GM12878 (cell line): ENCODE results near the gene DIS3L. TPM values are rescaled to one million over a fixed set of nuclear protein-coding genes. Genes with fewer than 3 reads are reported as not detected.

Experiments used
- ATAC-seq: fragments of 200-7000 bp; cut with Tn5 transposase; 3 replicates; pipeline ENCODE4 v1.9.1; 2020; ENCODE audit warnings: mild to moderate bottlenecking, moderate library complexity
- BruUV-seq: library from RNA; stranded (reverse); fragments of 400-500 nt; replicated peaks from 2 replicates; lab custom pipeline; 2021; lab: Mats Ljungman, UMichigan
- CTCF ChIA-PET: fragments of 300-600 bp; sonication (Branson Sonifier 250); formaldehyde crosslinking; extraction: SDS; loops from one replicate; lab custom pipeline; 2021; ENCODE audit warnings: inconsistent platforms; lab: Yijun Ruan, JAX
- POLR2A ChIA-PET: fragments of 350-600 bp; formaldehyde crosslinking; extraction: SDS; loops from one replicate; lab custom pipeline; 2021; ENCODE audit warnings: inconsistent platforms; lab: Charles Lee
- RAD21 ChIA-PET: fragments of 300-600 bp; sonication (Branson Sonifier 250); formaldehyde crosslinking; loops from one replicate; lab custom pipeline; 2023; ENCODE audit warnings: antibody characterized with exemption; ENCODE audit not compliant: unreplicated experiment; lab: Charles Lee
- SMC1A ChIA-PET: fragments of 300-600 bp; sonication (Branson Sonifier 250); formaldehyde crosslinking; loops from one replicate; lab custom pipeline; 2023; ENCODE audit not compliant: unreplicated experiment, uncharacterized antibody; lab: Charles Lee
- DNase-seq: peaks from one replicate; pipeline ENCODE4 v3.0.0-alpha.2; 2011; ENCODE audit warnings: low read depth, low spot score
- FAIRE-seq: peaks from 3 replicates; lab custom pipeline; 2011; peaks lifted over from hg19 to GRCh38; lab: Jason Lieb, UNC
- H2AFZ ChIP-seq: 2 replicates; pipeline ENCODE4 v1.6.0; 2011; ENCODE audit warnings: low read depth, low read length, control low read depth; ENCODE audit not compliant: control insufficient read depth
- H3K27ac ChIP-seq: 2 replicates; pipeline ENCODE4 v1.5.1; 2011; ENCODE audit warnings: control low read depth; ENCODE audit not compliant: control insufficient read depth, insufficient read depth
- H3K27me3 ChIP-seq, 2 experiments: replicated peaks in 1 of 2; 2 replicates each; pipeline versions ENCODE4 v1.6.0 to v1.6.1; 2011; ENCODE audit warnings: low read length in 1 of 2; ENCODE audit not compliant: control insufficient read depth in 2 of 2, insufficient read depth in 2 of 2
- H3K36me3 ChIP-seq, 2 experiments: 2 replicates each; pipeline ENCODE4 v1.5.1; 2011; ENCODE audit warnings: low read length in 1 of 2; ENCODE audit not compliant: control insufficient read depth in 2 of 2, insufficient read depth in 2 of 2
- H3K4me1 ChIP-seq: 2 replicates; pipeline ENCODE4 v1.6.1; 2011; ENCODE audit warnings: mild to moderate bottlenecking, low read length, moderate library complexity, mixed read lengths; ENCODE audit not compliant: control insufficient read depth, insufficient read depth
- H3K4me2 ChIP-seq: 2 replicates; pipeline ENCODE4 v1.6.0; 2011; ENCODE audit warnings: control low read depth; ENCODE audit not compliant: control insufficient read depth, insufficient read depth
- H3K4me3 ChIP-seq: fragments of 200-600 bp; sonication (generic); 2 replicates; pipeline ENCODE4 v1.5.1; 2016
- H3K79me2 ChIP-seq: 2 replicates; pipeline ENCODE4 v1.6.0; 2011; ENCODE audit warnings: low read length; ENCODE audit not compliant: control insufficient read depth, insufficient read depth
- H3K9ac ChIP-seq: 2 replicates; pipeline ENCODE4 v1.8.0; 2011; ENCODE audit warnings: low read length, control low read depth, mixed read lengths; ENCODE audit not compliant: control insufficient read depth, insufficient read depth
- H3K9me3 ChIP-seq: replicated peaks from 3 replicates; pipeline ENCODE4 v1.5.1; 2011; ENCODE audit warnings: mild to moderate bottlenecking, low read length; ENCODE audit not compliant: control insufficient read depth, insufficient read depth
- H4K20me1 ChIP-seq: 2 replicates; pipeline ENCODE4 v1.6.0; 2011; ENCODE audit not compliant: control insufficient read depth, insufficient read depth
- BCLAF1 ChIP-seq: fragments of 450-650 bp; IDR thresholded peaks from 2 replicates; pipeline ENCODE4 v1.6.1; 2017; ENCODE audit warnings: antibody characterized with exemption, mild to moderate bottlenecking, moderate library complexity
- CHD2 ChIP-seq: IDR thresholded peaks from 2 replicates; pipeline ENCODE4 v1.6.1; 2011; ENCODE audit warnings: low read depth, low read length, improper control_type of control experiment, borderline replicate concordance
- FOXM1 ChIP-seq: IDR thresholded peaks from 2 replicates; pipeline ENCODE4 v1.6.1; 2012; ENCODE audit warnings: low read depth, mild to moderate bottlenecking, inconsistent platforms, low read length, moderate library complexity
- MEF2A ChIP-seq: IDR thresholded peaks from 2 replicates; pipeline ENCODE4 v1.6.1; 2011; ENCODE audit warnings: low read depth, mild to moderate bottlenecking, low read length, moderate library complexity; ENCODE audit not compliant: insufficient read depth
- POLR2AphosphoS5 ChIP-seq: IDR thresholded peaks from 2 replicates; pipeline ENCODE4 v1.6.1; 2011; ENCODE audit warnings: mild to moderate bottlenecking, low read length, inconsistent platforms
- SIN3A ChIP-seq: IDR thresholded peaks from 2 replicates; pipeline ENCODE4 v1.6.1; 2012; ENCODE audit warnings: low read depth, low read length, improper control_type of control experiment
- SMAD1 ChIP-seq: fragments of 450-650 bp; IDR thresholded peaks from 2 replicates; pipeline ENCODE4 v1.6.1; 2018; ENCODE audit warnings: mild to moderate bottlenecking, low read depth; ENCODE audit not compliant: partially characterized antibody
- SMAD5 ChIP-seq: IDR thresholded peaks from 2 replicates; pipeline ENCODE4 v1.6.1; 2016; ENCODE audit warnings: antibody characterized with exemption, low read depth
- TAF1 ChIP-seq: IDR thresholded peaks from 2 replicates; pipeline ENCODE4 v1.6.1; 2011; ENCODE audit warnings: mild to moderate bottlenecking, low read depth, low read length, borderline replicate concordance
- TARDBP ChIP-seq: IDR thresholded peaks from 2 replicates; pipeline ENCODE4 v1.6.1; 2016; ENCODE audit warnings: borderline replicate concordance
- TCF3 ChIP-seq: IDR thresholded peaks from 2 replicates; pipeline ENCODE4 v1.6.1; 2012; ENCODE audit warnings: low read depth, mild to moderate bottlenecking, low read length, borderline replicate concordance; ENCODE audit not compliant: insufficient read depth
- ZNF207 ChIP-seq: fragments of 450-650 bp; IDR thresholded peaks from 2 replicates; pipeline ENCODE4 v1.6.1; 2014; ENCODE audit warnings: antibody characterized with exemption, mild to moderate bottlenecking, borderline replicate concordance
- ZNF24 ChIP-seq: fragments of 450-650 bp; IDR thresholded peaks from 2 replicates; pipeline ENCODE4 v1.6.1; 2017; ENCODE audit warnings: antibody characterized with exemption, mild to moderate bottlenecking
- WGBS: methylation state at CpG from one replicate; pipeline ENCODE4 v1.1.6; 2016; ENCODE audit warnings: low lambda C conversion rate; ENCODE audit not compliant: insufficient replicate concordance, insufficient coverage; ENCODE audit errors: missing lambda C conversion rate; 5-methylcytosine and 5-hydroxymethylcytosine counted together
- in situ Hi-C: fragments of 300-500 bp; cut with MboI; formaldehyde crosslinking; loops from 9 replicates; pipeline ENCODE4 v1.14.3; 2018; ENCODE audit warnings: mixed read lengths
- intact Hi-C: fragments of 100-400 bp; cut with micrococcal nuclease; formaldehyde crosslinking; loops from one replicate; pipeline ENCODE4 v1.14.2; 2022; ENCODE audit not compliant: unreplicated experiment
- polyA plus RNA-seq, 11 experiments: library from polyadenylated mRNA; depleted of rRNA in 4 of 11; unstranded in 6 of 11; stranded (reverse) in 5 of 11; fragments of >200 nt; fragmentation: Nextera tagmentation in 4 of 11; fragmentation: Illumina TruSeq in 1 of 11; extraction: Ambion mirVana in 4 of 11; extraction: Trizol in 1 of 11; gene quantifications; 1 replicate in 1 of 11; 2 replicates in 10 of 11; pipeline versions ENCODE4 v1.2.1 to v1.2.3, GENCODE V29; 2011 to 2016; ENCODE audit warnings: inconsistent platforms in 2 of 11, missing spikeins in 2 of 11, low read depth in 1 of 11
- total RNA-seq, 4 experiments: library from RNA; depleted of rRNA in 3 of 4; stranded (reverse); fragments of >200 nt in 3 of 4; fragmentation: Illumina TruSeq in 1 of 4; extraction: Trizol in 1 of 4; gene quantifications; 2 replicates each; pipeline versions ENCODE4 v1.2.1 to v1.2.3, GENCODE V29; 2013 to 2021

Gene DIS3L
- total and polyA plus RNA-seq, 10 of the 15 experiments (the other 5 are each of a cell fraction or from before 2014, with no cell fraction given): 7.6 to 33.7 (median 25.5) TPM

- TF ChIP-seq MEF2A (no peak), SIN3A (no peak), SMAD1 (no peak), ZNF207 (no peak), TARDBP (no peak), BCLAF1 (no peak), TCF3 (no peak), CHD2 (no peak), FOXM1 (no peak), TAF1 (no peak), POLR2AphosphoS5 (no peak), SMAD5 (no peak), ZNF24 (no peak)
- Histone ChIP-seq H3K9me3 (no peaks in the 10 kb centered on the region; the same call in 2 of the 3 replicates), H3K27me3 (no peaks in the 10 kb centered on the region), H4K20me1 (no peaks in the 10 kb centered on the region), H3K79me2 (no peaks in the 10 kb centered on the region), H3K27ac (no peak overlapping the region), H3K4me3 (no peak overlapping the region), H3K9ac (no peak overlapping the region), H3K4me1 (no peaks in the 10 kb centered on the region), H3K36me3 (no peaks in the 10 kb centered on the region), H3K4me2 (no peak overlapping the region), H2AFZ (no peak overlapping the region)
- SMC1A ChIA-PET: no interaction called here
- RAD21 ChIA-PET: interaction anchor here (1.1 kb wide), 1 partner anchor 35 kb away, joined by 3 read pairs; no protein-coding TSS in a partner anchor
- POLR2A ChIA-PET: no interaction called here
- DNase-seq: no peak
- in situ Hi-C loops (no loop called here), intact Hi-C loops (no loop called here)
- FAIRE-seq: no peak
- CTCF ChIA-PET: no interaction called here
- WGBS: 60% methylated on average over 20 of the region's 20 CpGs
- no peak for ATAC-seq
- BruUV-seq: no TSS peak
Observed at GRCh38 chr15:66264859-66265513, 28.4 kb upstream of the DIS3L start.
